ENCODE data around the gene HLCS.
A peak's percentile ranks its signal among the peaks of the same experiment; 100 is the strongest.

The HLCS gene

GRCh38 chr21:36710729-36711048, 255.8 kb downstream of the HLCS start:
- H3K4me3 Mint-ChIP-seq: no peak overlapping the region

DNA sequence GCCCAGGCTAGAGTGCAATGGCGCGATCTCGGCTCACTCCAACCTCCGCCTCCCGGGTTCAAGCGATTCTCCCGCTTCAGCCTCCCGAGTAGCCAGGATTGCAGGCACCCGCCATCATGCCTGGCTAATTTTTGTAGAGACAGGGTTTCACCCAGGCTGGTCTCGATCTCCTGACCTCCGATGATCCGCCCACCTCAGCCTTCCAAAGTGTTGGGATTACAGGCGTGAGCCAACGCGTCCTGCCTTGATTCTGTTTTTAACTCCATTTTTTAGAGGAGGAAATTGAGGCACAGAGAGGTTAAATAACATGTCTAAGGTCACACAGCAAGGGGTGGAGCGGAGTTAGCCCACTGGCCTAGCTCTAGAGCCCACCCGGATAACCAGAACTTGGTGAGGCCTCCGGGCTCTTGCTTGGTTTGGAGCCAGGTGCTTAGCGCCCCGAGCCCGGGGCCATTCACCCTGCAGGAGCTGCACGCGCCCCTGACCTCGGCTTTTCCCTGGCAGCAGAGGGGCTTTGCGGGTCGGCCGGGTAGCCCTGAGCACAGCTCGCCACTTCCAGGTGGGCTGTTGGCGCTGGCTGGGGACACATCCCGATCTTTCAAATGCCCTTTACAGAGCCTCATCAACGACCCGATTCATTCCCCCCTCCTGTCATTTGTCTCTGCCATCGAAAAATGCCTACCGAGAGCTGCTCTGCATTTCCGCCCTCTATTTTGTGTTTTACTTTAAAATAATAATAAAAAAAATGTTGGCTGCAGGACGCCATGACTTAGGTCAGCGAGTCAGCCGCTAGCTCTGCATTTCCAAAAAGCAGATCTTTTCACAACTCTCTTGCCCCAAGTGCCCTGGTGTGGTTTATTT, 256.4 kb downstream of the HLCS start:
- Mint-ChIP-seq H3K27ac (peak overlapping the region; percentile 25), H3K9me3 (no peaks in the 10 kb centered on the region), H3K27me3 (peaks cover 72 to 90% of the 10 kb centered on the region in 2 donors), H3K36me3 (peaks cover 0 to 3% of the 10 kb centered on the region in 2 donors), H3K4me1 (peaks cover 20 to 34% of the 10 kb centered on the region in 2 donors), H3K4me3 (peak overlapping the region in 1 of 2 donors; percentile 44)
- ATAC-seq (replicated peaks): no peak
- DNase-seq: no peak

More at GRCh38 chr21:36710729-36711048, 255.8 kb downstream of the HLCS start:
- H3K9me3 Mint-ChIP-seq: no peaks in the 10 kb centered on the region
- H3K36me3 Mint-ChIP-seq: peaks cover 0 to 3% of the 10 kb centered on the region in 2 donors
- peaks cover 16 to 28% of the 10 kb centered on the region in 2 donors for H3K4me1 Mint-ChIP-seq
- no peak for DNase-seq
- H3K27me3 Mint-ChIP-seq: peaks cover 67 to 84% of the 10 kb centered on the region in 2 donors
- no peak for ATAC-seq (replicated peaks)
- H3K27ac Mint-ChIP-seq: no peak overlapping the region

DNA sequence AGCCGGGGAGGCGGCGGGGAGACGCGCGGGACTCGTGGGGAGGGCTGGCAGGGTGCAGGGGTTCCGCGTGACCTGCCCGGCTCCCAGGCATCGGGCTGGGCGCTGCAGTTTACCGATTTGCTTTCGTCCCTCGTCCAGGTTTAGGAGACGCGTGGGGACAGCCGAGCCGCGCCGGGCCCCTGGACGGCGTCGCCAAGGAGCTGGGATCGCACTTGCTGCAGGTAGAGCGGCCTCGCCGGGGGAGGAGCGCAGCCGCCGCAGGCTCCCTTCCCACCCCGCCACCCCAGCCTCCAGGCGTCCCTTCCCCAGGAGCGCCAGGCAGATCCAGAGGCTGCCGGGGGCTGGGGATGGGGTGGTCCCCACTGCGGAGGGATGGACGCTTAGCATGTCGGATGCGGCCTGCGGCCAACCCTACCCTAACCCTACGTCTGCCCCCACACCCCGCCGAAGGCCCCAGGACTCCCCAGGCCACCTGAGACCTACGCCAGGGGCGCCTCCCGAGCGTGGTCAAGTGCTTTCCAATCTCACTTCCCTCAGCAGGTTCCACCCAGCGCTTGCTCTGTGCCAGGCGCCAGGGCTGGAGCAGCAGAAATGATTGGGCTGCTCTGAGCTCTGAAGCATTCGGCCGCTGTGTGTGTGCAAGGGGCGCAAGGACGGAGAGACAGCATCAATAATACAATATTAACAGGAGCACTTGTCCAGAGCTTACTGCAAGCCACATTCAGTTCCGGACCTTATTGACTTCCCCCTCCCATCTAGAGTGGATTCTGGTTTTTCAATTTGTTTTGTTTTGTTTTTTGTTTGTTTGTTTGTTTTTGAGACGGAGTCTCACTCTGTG, 257.2 kb downstream of the HLCS start:
- Mint-ChIP-seq H3K36me3 (peaks cover 0 to 3% of the 10 kb centered on the region in 2 donors), H3K27me3 (peaks cover 70 to 91% of the 10 kb centered on the region in 2 donors)
- ATAC-seq (replicated peaks): peak in 1 of 2 donors; percentile 25

GRCh38 chr21:36708286-36709029, 258.0 kb downstream of the HLCS start:
- no peaks in the 10 kb centered on the region for H3K9me3 Mint-ChIP-seq
- peak overlapping the region; percentile 91 for H3K27ac Mint-ChIP-seq
- peak overlapping the region; percentile 58 to 61 for H3K4me3 Mint-ChIP-seq
- peaks cover 0 to 3% of the 10 kb centered on the region in 2 donors for H3K36me3 Mint-ChIP-seq
- H3K4me1 Mint-ChIP-seq: peaks cover 26 to 46% of the 10 kb centered on the region in 2 donors
- peaks cover 71 to 88% of the 10 kb centered on the region in 2 donors for H3K27me3 Mint-ChIP-seq
- DNase-seq (no peak), ATAC-seq (replicated peaks) (no peak)

More for the DNA sequence above, 257.2 kb downstream of the HLCS start:
- peaks cover 24 to 42% of the 10 kb centered on the region in 2 donors for H3K4me1 Mint-ChIP-seq
- H3K27ac Mint-ChIP-seq: peak overlapping the region; percentile 71
- no peak for DNase-seq
- peak overlapping the region; percentile 43 to 44 for H3K4me3 Mint-ChIP-seq
- no peaks in the 10 kb centered on the region for H3K9me3 Mint-ChIP-seq

DNA sequence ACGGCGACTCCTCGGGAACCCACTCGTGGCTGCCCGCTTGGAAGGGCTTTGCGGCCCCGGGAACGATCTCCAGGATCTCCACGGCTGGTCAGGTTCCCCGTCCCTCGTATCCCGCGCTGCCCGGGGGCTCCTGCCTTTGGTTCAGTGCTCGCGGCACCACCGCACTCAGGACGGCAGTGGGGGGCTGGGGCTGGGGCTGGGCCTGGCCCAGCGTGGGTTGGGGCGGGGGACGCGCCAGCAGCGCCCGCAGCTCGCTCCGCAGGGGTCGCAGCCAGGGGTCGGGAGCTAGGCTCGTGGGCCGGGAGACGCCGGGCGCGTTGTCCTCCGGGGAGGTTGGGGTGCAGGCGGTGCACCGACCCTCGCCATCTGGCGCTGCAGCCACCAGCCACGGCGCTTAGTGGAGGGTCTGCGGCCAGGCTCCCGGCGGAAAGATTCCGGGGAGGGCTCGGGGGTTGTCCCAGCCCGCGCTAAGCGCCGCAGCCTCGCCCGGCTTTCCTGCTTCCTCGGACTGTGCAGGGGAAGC, 258.6 kb downstream of the HLCS start:
- H3K36me3 Mint-ChIP-seq: peaks cover 0 to 3% of the 10 kb centered on the region in 2 donors
- H3K4me1 Mint-ChIP-seq: peaks cover 26 to 46% of the 10 kb centered on the region in 2 donors
- ATAC-seq (replicated peaks) (no peak), DNase-seq (no peak)
- H3K27me3 Mint-ChIP-seq: peaks cover 72 to 88% of the 10 kb centered on the region in 2 donors
- H3K9me3 Mint-ChIP-seq: no peaks in the 10 kb centered on the region
- peak overlapping the region; percentile 91 for H3K27ac Mint-ChIP-seq
- H3K4me3 Mint-ChIP-seq: peak overlapping the region; percentile 58 to 61

DNA sequence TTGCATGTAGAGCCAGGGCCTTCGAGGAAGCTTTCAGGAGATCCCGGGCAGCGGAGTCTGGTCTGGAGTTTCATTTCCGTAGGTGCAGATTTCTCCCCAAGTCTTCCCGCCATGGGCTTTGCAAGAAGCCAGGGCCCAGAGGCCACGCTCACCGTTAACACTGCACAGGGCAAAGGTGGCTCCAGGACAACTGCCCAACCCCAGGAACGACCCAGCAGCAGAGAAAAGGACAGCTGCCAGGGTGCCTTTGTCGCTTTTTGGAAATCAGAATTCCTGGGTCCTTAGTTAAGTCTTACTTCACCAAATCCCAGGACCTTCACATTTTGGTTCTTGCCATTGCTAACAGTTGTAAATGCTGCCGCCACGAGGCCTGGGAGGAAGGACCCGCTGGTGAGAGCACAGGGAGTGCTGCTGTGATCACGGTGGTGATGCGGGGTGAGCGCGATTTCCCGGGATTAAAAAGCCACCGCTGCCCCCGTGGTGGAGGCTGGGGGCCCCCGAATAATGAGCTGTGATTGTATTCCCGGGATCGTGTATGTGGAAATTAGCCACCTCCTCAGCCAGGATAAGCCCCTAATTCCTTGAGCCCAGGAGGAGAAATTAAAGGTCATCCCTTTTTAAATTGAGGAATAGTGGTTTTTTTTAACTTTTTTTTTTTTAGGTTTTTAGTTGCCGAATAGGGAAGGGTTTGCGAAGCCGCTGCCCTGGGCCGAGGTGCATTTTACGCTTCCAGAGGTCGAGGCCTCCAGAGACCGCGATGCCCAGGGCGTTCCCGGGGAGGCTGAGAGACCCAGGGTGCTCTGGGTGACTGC, 259.3 kb downstream of the HLCS start:
- peaks cover 0 to 3% of the 10 kb centered on the region in 2 donors for H3K36me3 Mint-ChIP-seq
- peak overlapping the region; percentile 92 for H3K27ac Mint-ChIP-seq
- H3K27me3 Mint-ChIP-seq: peaks cover 72 to 88% of the 10 kb centered on the region in 2 donors
- H3K4me3 Mint-ChIP-seq: peak overlapping the region in 1 of 2 donors; percentile 46
- peaks cover 26 to 46% of the 10 kb centered on the region in 2 donors for H3K4me1 Mint-ChIP-seq
- ATAC-seq (replicated peaks) (no peak), DNase-seq (no peak)
- no peaks in the 10 kb centered on the region for H3K9me3 Mint-ChIP-seq

DNA sequence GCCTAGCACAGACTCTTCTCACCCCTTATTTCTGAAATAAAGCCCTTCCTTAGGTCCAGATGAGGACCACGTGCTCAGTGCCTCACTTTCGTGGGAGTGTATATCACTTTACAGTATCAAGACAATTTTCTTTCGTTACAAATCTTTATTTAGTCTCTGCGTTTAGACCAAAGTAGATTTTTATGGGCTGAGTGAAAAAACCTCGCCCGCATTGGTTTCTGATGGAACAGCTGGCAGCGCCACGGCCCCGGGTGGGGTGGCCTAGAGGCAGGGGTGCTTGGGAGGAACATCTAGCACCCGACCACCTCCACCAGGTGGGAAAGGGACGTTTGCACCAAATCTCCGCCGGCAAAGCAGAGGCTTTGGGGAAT, 260.0 kb downstream of the HLCS start:
- peaks cover 28 to 52% of the 10 kb centered on the region in 2 donors for H3K4me1 Mint-ChIP-seq
- ATAC-seq (replicated peaks): no peak

GRCh38 chr21:36705679-36706481, 260.6 kb downstream of the HLCS start:
- Mint-ChIP-seq H3K4me3 (peak overlapping the region in 1 of 2 donors; percentile 17), H3K27me3 (peaks cover 76 to 94% of the 10 kb centered on the region in 2 donors), H3K27ac (peak overlapping the region; percentile 92), H3K9me3 (no peaks in the 10 kb centered on the region), H3K36me3 (peaks cover 0 to 3% of the 10 kb centered on the region in 2 donors), H3K4me1 (peaks cover 30 to 55% of the 10 kb centered on the region in 2 donors)
- DNase-seq (no peak), ATAC-seq (replicated peaks) (no peak)

More for the DNA sequence above, 260.0 kb downstream of the HLCS start:
- H3K9me3 Mint-ChIP-seq: no peaks in the 10 kb centered on the region
- H3K36me3 Mint-ChIP-seq: peaks cover 0 to 3% of the 10 kb centered on the region in 2 donors
- peak overlapping the region in 1 of 2 donors; percentile 17 for H3K4me3 Mint-ChIP-seq
- H3K27me3 Mint-ChIP-seq: peaks cover 75 to 93% of the 10 kb centered on the region in 2 donors
- DNase-seq: no peak
- H3K27ac Mint-ChIP-seq: peak overlapping the region; percentile 92

DNA sequence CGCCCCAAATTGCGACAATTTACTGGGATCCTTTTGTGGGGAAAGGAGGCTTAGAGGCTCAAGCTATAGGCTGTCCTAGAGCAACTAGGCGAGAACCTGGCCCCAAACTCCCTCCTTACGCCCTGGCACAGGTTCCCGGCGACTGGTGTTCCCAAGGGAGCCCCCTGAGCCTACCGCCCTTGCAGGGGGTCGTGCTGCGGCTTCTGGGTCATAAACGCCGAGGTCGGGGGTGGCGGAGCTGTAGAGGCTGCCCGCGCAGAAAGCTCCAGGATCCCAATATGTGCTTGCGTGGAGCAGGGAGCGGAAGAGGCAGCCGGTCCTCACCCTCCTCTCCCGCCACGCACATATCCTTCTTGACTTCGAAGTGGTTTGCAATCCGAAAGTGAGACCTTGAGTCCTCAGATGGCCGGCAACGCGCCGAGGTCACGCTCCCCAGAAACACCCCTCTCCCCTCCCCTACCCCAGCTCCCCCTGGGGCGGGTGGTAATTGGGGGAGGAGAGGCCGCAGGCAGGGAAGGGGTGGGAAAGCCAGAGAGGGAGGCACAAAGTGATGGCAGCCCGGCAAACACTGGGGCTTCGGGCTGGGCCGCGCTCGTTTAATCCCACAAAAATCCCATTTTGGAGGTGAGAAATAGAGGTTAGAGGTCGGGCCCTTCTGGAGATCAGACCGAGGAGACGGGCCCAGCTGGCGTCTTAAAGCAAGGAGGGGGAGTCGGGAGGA, 261.4 kb downstream of the HLCS start:
- ATAC-seq (replicated peaks) (no peak), DNase-seq (no peak)
- H3K9me3 Mint-ChIP-seq: no peaks in the 10 kb centered on the region
- H3K27ac Mint-ChIP-seq: peak overlapping the region; percentile 42
- peaks cover 36 to 63% of the 10 kb centered on the region in 2 donors for H3K4me1 Mint-ChIP-seq
- peak overlapping the region in 1 of 2 donors; percentile 50 for H3K4me3 Mint-ChIP-seq
- peaks cover 78 to 94% of the 10 kb centered on the region in 2 donors for H3K27me3 Mint-ChIP-seq
- H3K36me3 Mint-ChIP-seq: peaks cover 3 to 5% of the 10 kb centered on the region in 2 donors

DNA sequence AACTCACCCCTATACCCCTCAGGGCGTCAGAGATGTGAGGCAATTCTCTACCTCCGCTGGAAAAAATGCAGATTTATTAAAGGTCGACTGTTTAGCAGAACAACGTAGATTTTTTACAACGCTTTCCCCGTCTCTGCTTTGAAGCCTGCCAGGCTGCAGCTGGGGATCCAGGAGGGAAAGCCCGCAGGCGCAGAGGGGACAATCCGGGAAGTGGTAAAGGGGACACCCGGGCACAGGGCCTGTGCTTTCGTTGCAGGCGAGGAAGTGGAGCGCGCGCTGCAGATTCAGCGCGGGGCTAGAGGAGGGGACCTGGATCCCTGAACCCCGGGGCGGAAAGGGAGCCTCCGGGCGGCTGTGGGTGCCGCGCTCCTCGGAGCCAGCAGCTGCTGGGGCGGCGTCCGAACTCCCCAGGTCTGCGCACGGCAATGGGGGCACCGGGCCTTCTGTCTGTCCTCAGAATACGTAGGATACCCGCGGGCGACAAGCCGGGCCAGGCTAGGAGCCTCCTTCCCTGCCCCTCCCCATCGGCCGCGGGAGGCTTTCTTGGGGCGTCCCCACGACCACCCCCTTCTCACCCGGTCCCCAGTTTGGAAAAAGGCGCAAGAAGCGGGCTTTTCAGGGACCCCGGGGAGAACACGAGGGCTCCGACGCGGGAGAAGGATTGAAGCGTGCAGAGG, 262.1 kb downstream of the HLCS start:
- Mint-ChIP-seq H3K36me3 (peaks cover 3 to 6% of the 10 kb centered on the region in 2 donors), H3K4me3 (peak overlapping the region; percentile 25 to 46), H3K4me1 (peaks cover 37 to 67% of the 10 kb centered on the region in 2 donors), H3K27me3 (peaks cover 73 to 91% of the 10 kb centered on the region in 2 donors), H3K27ac (peak overlapping the region; percentile 71), H3K9me3 (no peaks in the 10 kb centered on the region)
- ATAC-seq (replicated peaks) (peak in 1 of 2 donors; percentile 26), DNase-seq (no peak)

GRCh38 chr21:36703626-36704280, 262.7 kb downstream of the HLCS start:
- no peak for DNase-seq
- Mint-ChIP-seq H3K9me3 (no peaks in the 10 kb centered on the region), H3K36me3 (peaks cover 3 to 6% of the 10 kb centered on the region in 2 donors), H3K4me3 (peak overlapping the region in 1 of 2 donors; percentile 46), H3K4me1 (peaks cover 35 to 65% of the 10 kb centered on the region in 2 donors), H3K27ac (peak overlapping the region; percentile 71), H3K27me3 (peaks cover 71 to 85% of the 10 kb centered on the region in 2 donors)
- ATAC-seq (replicated peaks): no peak
